GM12875 (cell line): ENCODE measurements around the gene C1orf21.

Source experiments
- H3K4me3 ChIP-seq: one replicate; pipeline ENCODE4 v1.5.1; 2011; ENCODE audit warnings: low read depth, low read length, control low read depth
- CTCF ChIP-seq: IDR thresholded peaks from 2 replicates; pipeline ENCODE4 v1.5.1; 2011; ENCODE audit warnings: low read depth, mild to moderate bottlenecking, control low read depth, inconsistent platforms, low read length, moderate library complexity, borderline replicate concordance; ENCODE audit not compliant: insufficient read depth

C1orf21 gene

GRCh38 chr1:184641894-184642293, 255.1 kb downstream of the C1orf21 start:
- no peak for TF ChIP-seq CTCF
- no peak overlapping the region for H3K4me3 ChIP-seq

GRCh38 chr1:184643661-184644060, 256.8 kb downstream of the C1orf21 start:
- TF ChIP-seq CTCF = no peak
- no peak overlapping the region for H3K4me3 ChIP-seq

GRCh38 chr1:184644771-184645170, 257.9 kb downstream of the C1orf21 start:
- TF ChIP-seq CTCF = no peak
- no peak overlapping the region for H3K4me3 ChIP-seq

- no peak for TF ChIP-seq CTCF
- H3K4me3 ChIP-seq = no peak overlapping the region
Measured at GRCh38 chr1:184646178-184646701, 259.4 kb downstream of the C1orf21 start.

GRCh38 chr1:184646824-184647223, 260.0 kb downstream of the C1orf21 start:
- H3K4me3 ChIP-seq = no peak overlapping the region
- no peak for TF ChIP-seq CTCF

GRCh38 chr1:184647471-184647870, 260.6 kb downstream of the C1orf21 start:
- no peak for TF ChIP-seq CTCF

GRCh38 chr1:184648160-184648855, 261.5 kb downstream of the C1orf21 start:
- no peak for TF ChIP-seq CTCF
- no peak overlapping the region for H3K4me3 ChIP-seq

More at GRCh38 chr1:184647471-184647870, 260.6 kb downstream of the C1orf21 start:
- H3K4me3 ChIP-seq = no peak overlapping the region
